Kidney (tissue), 14 donors: ENCODE measurements around the gene EIF4H. TPM values are rescaled to one million over a fixed set of nuclear protein-coding genes. Genes with fewer than 3 reads are reported as not detected.

ENCODE experiments used
- DNase-seq, 5 donors: peaks; one replicate each; pipeline ENCODE4 v3.0.0-alpha.2; 2013 to 2020
- FAIRE-seq: peaks from 2 replicates; lab custom pipeline; 2012; peaks lifted over from hg19 to GRCh38; lab: Jason Lieb, UNC
- H3K27ac ChIP-seq, 2 donors: one replicate each; pipeline ENCODE4 v1.7.0; 2013; ENCODE audit warnings: low read depth in 2 of 2, low read length in 2 of 2, inconsistent platforms in 1 of 2
- H3K27me3 ChIP-seq: one replicate; pipeline ENCODE4 v1.7.1; 2013; ENCODE audit warnings: low read length, inconsistent platforms; ENCODE audit not compliant: control insufficient read depth, insufficient read depth
- H3K36me3 ChIP-seq, 3 donors: one replicate each; pipeline versions ENCODE4 v1.7.0 to v1.7.1; 2013; ENCODE audit warnings: low read length in 3 of 3, control low read depth in 1 of 3, inconsistent platforms in 1 of 3; ENCODE audit not compliant: insufficient read depth in 3 of 3, control insufficient read depth in 2 of 3
- H3K4me1 ChIP-seq, 3 donors: one replicate each; pipeline versions ENCODE4 v1.7.0 to v1.7.1; 2013; ENCODE audit warnings: low read length in 3 of 3, inconsistent platforms in 1 of 3, low read depth in 1 of 3; ENCODE audit not compliant: control insufficient read depth in 2 of 3, insufficient read depth in 2 of 3
- H3K4me3 ChIP-seq, 3 donors: one replicate each; pipeline versions ENCODE4 v1.7.0 to v1.8.1; 2013; ENCODE audit warnings: low read length in 3 of 3, control low read depth in 1 of 3, inconsistent platforms in 1 of 3
- H3K9ac ChIP-seq, 3 donors: one replicate each; pipeline versions ENCODE4 v1.7.0 to v1.7.1; 2013; ENCODE audit warnings: low read length in 3 of 3, control low read depth in 1 of 3, inconsistent platforms in 1 of 3
- H3K9me3 ChIP-seq, 3 donors: one replicate each; pipeline versions ENCODE4 v1.7.0 to v1.7.1; 2013; ENCODE audit warnings: low read length in 3 of 3, control low read depth in 1 of 3, inconsistent platforms in 1 of 3; ENCODE audit not compliant: control insufficient read depth in 2 of 3, insufficient read depth in 1 of 3
- intact Hi-C: fragments of 100-400 bp; cut with DNase I; formaldehyde crosslinking; loops from one replicate; pipeline ENCODE4 v1.11.1; 2022
- polyA plus RNA-seq: library from polyadenylated mRNA; stranded (reverse); fragments of 350-450 nt; fragmentation: Illumina TruSeq; extraction: RNeasy Lipid Tissue Mini Kit (QIAGEN cat#74804); gene quantifications from one replicate; pipeline ENCODE4 v1.2.3, GENCODE V29; 2014; ENCODE audit warnings: low read depth, low replicate concordance; ENCODE audit not compliant: insufficient read depth
- total RNA-seq: library from RNA; stranded (reverse); fragmentation: NEBNext Ultra II Directional; extraction: Animal tissue kit (Norgen Biotek cat#: 25700); gene quantifications from one replicate; pipeline ENCODE4 v1.2.1, GENCODE V29; 2021
- TF ChIP-seq, protein P1 (sequence below): IDR thresholded peaks from 3 replicates; pipeline ENCODE4 v1.5.1; 2012; ENCODE audit warnings: mild to moderate bottlenecking, moderate library complexity, borderline replicate concordance; ENCODE audit not compliant: insufficient read depth; ENCODE audit errors: extremely low read depth
- donor health status: control.
- donor health status: control.
- donor health status: control.
- donor health status: control.
- donor health status: control.
- donor health status: DM: yes; HTN: yes; CAD: no.
- donor health status: Normal renal cell carcinoma (clear cell type).

Gene EIF4H
- total and polyA plus RNA-seq, 2 donors from 2014 or later, result 153 to 240 TPM

DNA sequence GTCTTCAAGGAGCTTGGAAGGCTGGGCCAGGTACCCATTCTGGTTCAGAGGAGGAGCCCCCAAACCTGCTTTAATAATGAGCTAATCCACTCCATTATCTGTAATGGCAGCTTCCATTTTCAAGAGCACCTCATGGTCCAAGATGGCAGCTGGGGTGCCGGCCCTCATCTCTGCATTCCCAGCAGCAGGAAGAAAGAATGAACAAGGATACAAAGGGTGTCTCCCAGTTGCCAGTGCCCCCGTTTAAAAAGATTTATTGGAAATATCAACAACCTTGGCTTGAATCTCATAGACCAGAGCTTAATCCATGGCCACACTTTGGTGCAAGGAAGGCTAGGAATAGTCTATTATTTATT is 44.2 kb downstream of the EIF4H start:
- no peaks in the 10 kb centered on the region for H3K4me1 ChIP-seq
- no peaks in the 10 kb centered on the region for H3K9me3 ChIP-seq
- DNase-seq, result no peak
- no peak for FAIRE-seq
- H3K27me3 ChIP-seq, result no peaks in the 10 kb centered on the region
- no peak overlapping the region for H3K4me3 ChIP-seq
- H3K36me3 ChIP-seq, result no peaks in the 10 kb centered on the region
- H3K9ac ChIP-seq, result no peak overlapping the region
- intact Hi-C loops, result no loop called here
- H3K27ac ChIP-seq, result no peak overlapping the region
- TF ChIP-seq, protein P1, sequence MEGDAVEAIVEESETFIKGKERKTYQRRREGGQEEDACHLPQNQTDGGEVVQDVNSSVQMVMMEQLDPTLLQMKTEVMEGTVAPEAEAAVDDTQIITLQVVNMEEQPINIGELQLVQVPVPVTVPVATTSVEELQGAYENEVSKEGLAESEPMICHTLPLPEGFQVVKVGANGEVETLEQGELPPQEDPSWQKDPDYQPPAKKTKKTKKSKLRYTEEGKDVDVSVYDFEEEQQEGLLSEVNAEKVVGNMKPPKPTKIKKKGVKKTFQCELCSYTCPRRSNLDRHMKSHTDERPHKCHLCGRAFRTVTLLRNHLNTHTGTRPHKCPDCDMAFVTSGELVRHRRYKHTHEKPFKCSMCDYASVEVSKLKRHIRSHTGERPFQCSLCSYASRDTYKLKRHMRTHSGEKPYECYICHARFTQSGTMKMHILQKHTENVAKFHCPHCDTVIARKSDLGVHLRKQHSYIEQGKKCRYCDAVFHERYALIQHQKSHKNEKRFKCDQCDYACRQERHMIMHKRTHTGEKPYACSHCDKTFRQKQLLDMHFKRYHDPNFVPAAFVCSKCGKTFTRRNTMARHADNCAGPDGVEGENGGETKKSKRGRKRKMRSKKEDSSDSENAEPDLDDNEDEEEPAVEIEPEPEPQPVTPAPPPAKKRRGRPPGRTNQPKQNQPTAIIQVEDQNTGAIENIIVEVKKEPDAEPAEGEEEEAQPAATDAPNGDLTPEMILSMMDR, result no peak

DNA sequence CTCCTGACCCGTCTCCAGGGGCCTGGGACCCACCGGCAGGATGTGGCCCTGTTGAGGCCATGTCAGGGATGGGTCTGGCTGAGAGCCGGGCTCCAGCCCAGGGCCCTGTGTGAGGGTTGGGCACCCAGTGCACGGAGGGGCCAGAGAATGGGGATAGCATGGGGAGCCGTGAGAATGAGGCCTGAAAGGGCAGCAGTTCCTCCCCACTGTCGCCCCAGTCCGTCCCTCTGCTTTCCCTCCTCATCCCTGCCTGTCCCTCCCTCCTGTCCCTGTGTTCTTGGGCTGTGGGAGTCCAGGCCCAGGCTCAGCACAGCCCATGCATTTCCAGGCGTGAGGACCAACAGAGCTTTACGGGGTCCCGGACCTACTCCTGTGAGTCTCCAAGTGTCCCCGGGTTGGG is 45.3 kb downstream of the EIF4H start:
- intact Hi-C loops, result no loop called here
- Histone ChIP-seq H3K4me1 (no peaks in the 10 kb centered on the region), H3K36me3 (no peaks in the 10 kb centered on the region), H3K9ac (no peak overlapping the region), H3K9me3 (no peaks in the 10 kb centered on the region), H3K27ac (no peak overlapping the region), H3K27me3 (no peaks in the 10 kb centered on the region), H3K4me3 (no peak overlapping the region)
- TF ChIP-seq, protein P1, result no peak
- DNase-seq (no peak), FAIRE-seq (no peak)

DNA sequence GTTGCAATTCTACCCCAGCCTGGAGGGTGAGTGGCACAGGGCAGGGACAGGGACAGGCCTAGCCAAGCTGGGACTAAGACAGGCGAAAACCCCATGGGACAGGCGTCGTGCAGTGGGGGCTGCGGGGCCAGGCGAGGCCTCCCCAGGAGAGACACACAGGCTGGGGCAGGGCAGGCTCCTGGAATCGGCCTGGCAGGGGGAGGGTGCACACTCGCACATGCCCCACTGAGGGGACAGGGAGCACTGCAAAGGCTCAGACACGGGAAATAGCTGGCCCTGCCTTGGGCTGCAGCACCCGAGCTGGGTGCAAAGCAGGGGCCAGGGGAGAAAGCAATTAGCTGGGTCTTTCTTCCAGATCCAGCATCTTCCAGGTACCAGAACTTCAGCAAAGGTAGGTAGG is 46.1 kb downstream of the EIF4H start:
- TF ChIP-seq, protein P1, result no peak
- no peak for DNase-seq
- H3K4me1 ChIP-seq, result no peaks in the 10 kb centered on the region

DNA sequence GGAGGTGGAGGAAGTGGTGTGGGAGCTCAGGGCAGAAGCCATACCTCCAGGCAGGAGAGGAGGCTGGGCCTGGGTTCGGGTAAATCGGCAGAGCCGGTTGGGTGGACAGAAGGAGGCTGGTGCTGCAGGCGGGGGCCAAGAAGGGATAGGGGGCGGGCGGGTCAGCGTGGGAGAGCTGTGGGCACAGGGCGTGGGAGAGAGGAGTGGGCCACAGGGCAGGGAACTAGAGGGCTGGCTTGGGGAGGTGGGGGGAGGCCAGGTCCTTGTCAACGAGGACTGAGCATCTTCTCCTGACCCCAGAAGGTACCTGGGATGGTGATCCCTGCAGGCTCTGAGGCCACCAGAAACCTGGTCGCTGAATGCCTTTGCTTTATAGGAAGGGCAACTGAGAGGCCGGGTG is 47.6 kb downstream of the EIF4H start:
- Histone ChIP-seq H3K9me3 (no peaks in the 10 kb centered on the region), H3K9ac (no peak overlapping the region), H3K36me3 (peaks cover 0 to 2% (median 0%) of the 10 kb centered on the region in 3 donors), H3K27ac (no peak overlapping the region), H3K27me3 (no peaks in the 10 kb centered on the region), H3K4me1 (no peaks in the 10 kb centered on the region), H3K4me3 (no peak overlapping the region)
- TF ChIP-seq, protein P1, result no peak
- FAIRE-seq (no peak), DNase-seq (no peak)
- intact Hi-C loops, result no loop called here

More for the DNA sequence above, 46.1 kb downstream of the EIF4H start:
- Histone ChIP-seq H3K9me3 (no peaks in the 10 kb centered on the region), H3K4me3 (no peak overlapping the region), H3K36me3 (no peaks in the 10 kb centered on the region), H3K9ac (no peak overlapping the region), H3K27me3 (no peaks in the 10 kb centered on the region), H3K27ac (no peak overlapping the region)
- FAIRE-seq, result no peak
- intact Hi-C loops, result no loop called here
